IMR-90 (cell line): Measurements from ENCODE around the gene DMD. TPM values are rescaled to one million over a fixed set of nuclear protein-coding genes. Genes with fewer than 3 reads are reported as not detected.

Experiments
- ATAC-seq: fragments of 200-7000 bp; cut with Tn5 transposase; 2 replicates; pipeline ENCODE4 v1.9.1; 2020; ENCODE audit warnings: low read depth, mild to moderate bottlenecking, moderate library complexity
- BruUV-seq: library from RNA; stranded (reverse); fragments of 400-500 nt; replicated peaks from 2 replicates; lab custom pipeline; 2021; lab: Mats Ljungman, UMichigan
- CTCF ChIA-PET: fragments of 300-600 bp; formaldehyde crosslinking; extraction: SDS; loops from one replicate; lab custom pipeline; 2021; ENCODE audit warnings: antibody characterized with exemption; lab: Yijun Ruan, JAX
- POLR2A ChIA-PET: fragments of 300-600 bp; sonication (Branson Sonifier 250); formaldehyde crosslinking; loops from one replicate; lab custom pipeline; 2022; ENCODE audit warnings: antibody characterized with exemption; ENCODE audit not compliant: unreplicated experiment; lab: Charles Lee
- DNase-seq: peaks from one replicate; pipeline ENCODE4 v3.0.0; 2013
- H2AFZ ChIP-seq: replicated peaks from 2 replicates; pipeline ENCODE3; 2013; ENCODE audit warnings: low read length, mild to moderate bottlenecking; ENCODE audit not compliant: poor library complexity
- H2AK5ac ChIP-seq: 2 replicates; pipeline ENCODE4 v1.6.1; 2013; ENCODE audit warnings: low read depth, low read length, inconsistent platforms
- H2AK9ac ChIP-seq: replicated peaks from 2 replicates; pipeline ENCODE3; 2013; ENCODE audit warnings: mild to moderate bottlenecking, low read depth, low read length, moderate library complexity; ENCODE audit not compliant: poor library complexity
- H2BK120ac ChIP-seq: 2 replicates; pipeline ENCODE4 v1.6.1; 2013; ENCODE audit warnings: low read depth, low read length, inconsistent platforms
- H2BK15ac ChIP-seq: 3 replicates; pipeline ENCODE4 v1.6.1; 2013; ENCODE audit warnings: low read depth, low read length, inconsistent platforms
- H2BK20ac ChIP-seq: 2 replicates; pipeline ENCODE4 v1.6.1; 2013; ENCODE audit warnings: low read depth, mild to moderate bottlenecking, inconsistent platforms, low read length, moderate library complexity
- H2BK5ac ChIP-seq: 2 replicates; pipeline ENCODE4 v1.6.1; 2013; ENCODE audit warnings: mild to moderate bottlenecking, low read depth, low read length, inconsistent platforms; ENCODE audit not compliant: poor library complexity, severe bottlenecking
- H3K14ac ChIP-seq: replicated peaks from 2 replicates; pipeline ENCODE4 v1.6.1; 2013; ENCODE audit warnings: low read depth, low read length, inconsistent platforms
- H3K18ac ChIP-seq: 2 replicates; pipeline ENCODE4 v1.6.1; 2013; ENCODE audit warnings: low read depth, low read length, control low read depth
- H3K23ac ChIP-seq: 2 replicates; pipeline ENCODE4 v1.6.1; 2013; ENCODE audit warnings: low read depth, low read length, inconsistent platforms
- H3K27ac ChIP-seq: 2 replicates; pipeline ENCODE4 v1.5.1; 2013; ENCODE audit warnings: mild to moderate bottlenecking, control low read depth, low read length; ENCODE audit not compliant: insufficient read depth
- H3K27me3 ChIP-seq: 2 replicates; pipeline ENCODE4 v1.6.1; 2013; ENCODE audit warnings: low read length; ENCODE audit not compliant: control insufficient read depth, insufficient read depth
- H3K36me3 ChIP-seq: 2 replicates; pipeline ENCODE4 v1.6.1; 2013; ENCODE audit warnings: low read length, mixed read lengths; ENCODE audit not compliant: control insufficient read depth, insufficient read depth
- H3K4ac ChIP-seq: 2 replicates; pipeline ENCODE4 v1.6.1; 2013; ENCODE audit warnings: low read depth, low read length, inconsistent platforms
- H3K4me1 ChIP-seq: 2 replicates; pipeline ENCODE4 v1.6.1; 2013; ENCODE audit warnings: low read length, mixed read lengths; ENCODE audit not compliant: control insufficient read depth, insufficient read depth
- H3K4me2 ChIP-seq: 2 replicates; pipeline ENCODE4 v1.6.1; 2013; ENCODE audit warnings: low read depth, mild to moderate bottlenecking, control low read depth, low read length, moderate library complexity
- H3K4me3 ChIP-seq: 2 replicates; pipeline ENCODE4 v1.5.1; 2013; ENCODE audit warnings: low read depth, mild to moderate bottlenecking, control low read depth, low read length, moderate library complexity; ENCODE audit not compliant: insufficient read depth
- H3K56ac ChIP-seq: 2 replicates; pipeline ENCODE4 v1.6.1; 2013; ENCODE audit warnings: low read length, inconsistent platforms; ENCODE audit not compliant: insufficient read depth; ENCODE audit errors: extremely low read depth
- H3K79me1 ChIP-seq, 2 experiments: 2 replicates each; pipeline ENCODE4 v1.6.1; 2013; ENCODE audit warnings: low read length in 2 of 2, inconsistent platforms in 1 of 2, low read depth in 1 of 2
- H3K9ac ChIP-seq: 2 replicates; pipeline ENCODE4 v1.6.1; 2013; ENCODE audit warnings: low read depth, low read length, control low read depth
- H3K9me1 ChIP-seq: 2 replicates; pipeline ENCODE4 v1.6.1; 2013; ENCODE audit warnings: low read length, inconsistent platforms; ENCODE audit not compliant: insufficient read depth
- H3K9me3 ChIP-seq: 2 replicates; pipeline ENCODE4 v1.6.1; 2013; ENCODE audit warnings: low read length; ENCODE audit not compliant: control insufficient read depth, insufficient read depth
- H4K20me1 ChIP-seq: 2 replicates; pipeline ENCODE4 v1.6.1; 2013; ENCODE audit warnings: low read length, inconsistent platforms; ENCODE audit not compliant: insufficient read depth
- H4K5ac ChIP-seq: 2 replicates; pipeline ENCODE4 v1.6.1; 2013; ENCODE audit warnings: mild to moderate bottlenecking, low read depth, low read length, control low read depth
- H4K8ac ChIP-seq, 2 experiments: 2 replicates each; pipeline ENCODE4 v1.6.1; 2013; ENCODE audit warnings: low read depth in 2 of 2, low read length in 2 of 2, control low read depth in 1 of 2, inconsistent platforms in 1 of 2
- H4K91ac ChIP-seq: 2 replicates; pipeline ENCODE4 v1.6.1; 2013; ENCODE audit warnings: low read depth, low read length, inconsistent platforms; ENCODE audit not compliant: insufficient read depth
- BHLHE40 ChIP-seq: fragments of 150-350 bp; IDR thresholded peaks from 2 replicates; pipeline ENCODE4 v1.6.1; 2016; ENCODE audit warnings: mild to moderate bottlenecking, low read depth, low read length
- CEBPB ChIP-seq: IDR thresholded peaks from 2 replicates; pipeline ENCODE4 v1.6.1; 2012; ENCODE audit warnings: low read depth, low read length, improper control_type of control experiment
- CHD1 ChIP-seq: IDR thresholded peaks from 2 replicates; pipeline ENCODE4 v1.6.1; 2012; ENCODE audit warnings: low read depth, low read length, improper control_type of control experiment
- FOS ChIP-seq: fragments of 150-350 bp; IDR thresholded peaks from 2 replicates; pipeline ENCODE4 v1.6.1; 2016; ENCODE audit warnings: low read depth, low read length
- MAFK ChIP-seq: IDR thresholded peaks from 2 replicates; pipeline ENCODE4 v1.6.1; 2012; ENCODE audit warnings: low read depth, low read length, improper control_type of control experiment
- MAZ ChIP-seq: IDR thresholded peaks from 2 replicates; pipeline ENCODE4 v1.6.1; 2012; ENCODE audit warnings: low read depth, mild to moderate bottlenecking, low read length, improper control_type of control experiment, moderate library complexity, borderline replicate concordance
- MXI1 ChIP-seq: IDR thresholded peaks from 2 replicates; pipeline ENCODE4 v1.6.1; 2012; ENCODE audit warnings: low read depth, mild to moderate bottlenecking, low read length, moderate library complexity, borderline replicate concordance
- NFE2L2 ChIP-seq: fragments of 150-350 bp; IDR thresholded peaks from 2 replicates; pipeline ENCODE4 v1.6.1; 2016; ENCODE audit warnings: low read depth, mild to moderate bottlenecking, low read length
- POLR2A ChIP-seq: IDR thresholded peaks from 2 replicates; pipeline ENCODE4 v1.6.1; 2012; ENCODE audit warnings: mild to moderate bottlenecking, low read depth, low read length
- RAD21 ChIP-seq: IDR thresholded peaks from 2 replicates; pipeline ENCODE4 v1.6.1; 2012; ENCODE audit warnings: low read length, improper control_type of control experiment
- RCOR1 ChIP-seq: IDR thresholded peaks from 2 replicates; pipeline ENCODE4 v1.6.1; 2012; ENCODE audit warnings: mild to moderate bottlenecking, low read length, improper control_type of control experiment; ENCODE audit not compliant: insufficient replicate concordance
- RFX5 ChIP-seq: IDR thresholded peaks from 2 replicates; pipeline ENCODE4 v1.8.0; 2012; ENCODE audit warnings: low read depth, mild to moderate bottlenecking, low read length, moderate library complexity
- SMC3 ChIP-seq: fragments of 150-350 bp; IDR thresholded peaks from 2 replicates; pipeline ENCODE4 v1.6.1; 2016; ENCODE audit warnings: low read depth, mild to moderate bottlenecking, antibody characterized with exemption, low read length, moderate library complexity
- USF2 ChIP-seq: fragments of 150-350 bp; IDR thresholded peaks from 2 replicates; pipeline ENCODE4 v1.6.1; 2017; ENCODE audit warnings: mild to moderate bottlenecking, antibody characterized with exemption, low read length, low read depth
- WGBS, 2 experiments: methylation state at CpG; one replicate each; pipeline versions ENCODE4 v1.1.5 to v1.1.7; 2013; ENCODE audit warnings: missing lambda C conversion rate in 2 of 2; ENCODE audit not compliant: insufficient read length in 1 of 2; ENCODE audit errors: extremely low coverage in 2 of 2; 5-methylcytosine and 5-hydroxymethylcytosine counted together
- dilution Hi-C: fragments of 300-500 bp; cut with HindIII; formaldehyde crosslinking; loops from one replicate; pipeline ENCODE4 v1.14.3; 2018; ENCODE audit warnings: low sequenced_read_pairs; ENCODE audit not compliant: unreplicated experiment
- in situ Hi-C: fragments of 300-500 bp; cut with MboI; formaldehyde crosslinking; loops from 3 replicates; pipeline ENCODE4 v1.14.3; 2019; ENCODE audit warnings: low sequenced_read_pairs, inconsistent platforms, mixed read lengths
- intact Hi-C: fragments of 100-400 bp; cut with micrococcal nuclease; formaldehyde crosslinking; loops from 2 replicates; pipeline ENCODE4 v1.10.0; 2022
- polyA plus RNA-seq, 3 experiments: library from polyadenylated mRNA; depleted of rRNA; stranded (reverse); fragments of >200 nt; gene quantifications; 2 replicates each; pipeline ENCODE4 v1.2.3, GENCODE V29; 2012; ENCODE audit warnings: low replicate concordance in 1 of 3
- total RNA-seq: library from RNA; depleted of rRNA; stranded (reverse); fragments of >200 nt; gene quantifications from 2 replicates; pipeline ENCODE4 v1.2.3, GENCODE V29; 2012
- TF ChIP-seq, protein P1 (sequence below): conservative IDR thresholded peaks from 2 replicates; pipeline ENCODE4 v1.5.1; 2012; ENCODE audit warnings: mild to moderate bottlenecking, low read depth, low read length, improper control_type of control experiment
- TF ChIP-seq, protein P2 (sequence below): fragments of 150-350 bp; IDR thresholded peaks from 2 replicates; pipeline ENCODE4 v1.6.1; 2016; ENCODE audit warnings: low read depth, mild to moderate bottlenecking, low read length, moderate library complexity, borderline replicate concordance

Gene DMD
- total and polyA plus RNA-seq, 2 of the 4 experiments (the other 2 are of a cell fraction) = 6.6 to 11.8 TPM

GRCh38 chrX:31819455-31819854 is 1391.9 kb downstream of the DMD start:
- no peak overlapping the region for H3K27ac ChIP-seq
- no peak overlapping the region for H3K56ac ChIP-seq
- no peak overlapping the region for H4K91ac ChIP-seq
- H3K4me1 ChIP-seq = no peaks in the 10 kb centered on the region
- H2BK120ac ChIP-seq = no peak overlapping the region
- H3K18ac ChIP-seq = no peak overlapping the region
- WGBS, 2 experiments = no CpG with 5 or more reads among the region's 3 CpGs
- H3K4me3 ChIP-seq = no peak overlapping the region
- CTCF ChIA-PET = no interaction called here
- no peak for TF ChIP-seq SMC3
- TF ChIP-seq BHLHE40 = no peak
- TF ChIP-seq, protein P1, sequence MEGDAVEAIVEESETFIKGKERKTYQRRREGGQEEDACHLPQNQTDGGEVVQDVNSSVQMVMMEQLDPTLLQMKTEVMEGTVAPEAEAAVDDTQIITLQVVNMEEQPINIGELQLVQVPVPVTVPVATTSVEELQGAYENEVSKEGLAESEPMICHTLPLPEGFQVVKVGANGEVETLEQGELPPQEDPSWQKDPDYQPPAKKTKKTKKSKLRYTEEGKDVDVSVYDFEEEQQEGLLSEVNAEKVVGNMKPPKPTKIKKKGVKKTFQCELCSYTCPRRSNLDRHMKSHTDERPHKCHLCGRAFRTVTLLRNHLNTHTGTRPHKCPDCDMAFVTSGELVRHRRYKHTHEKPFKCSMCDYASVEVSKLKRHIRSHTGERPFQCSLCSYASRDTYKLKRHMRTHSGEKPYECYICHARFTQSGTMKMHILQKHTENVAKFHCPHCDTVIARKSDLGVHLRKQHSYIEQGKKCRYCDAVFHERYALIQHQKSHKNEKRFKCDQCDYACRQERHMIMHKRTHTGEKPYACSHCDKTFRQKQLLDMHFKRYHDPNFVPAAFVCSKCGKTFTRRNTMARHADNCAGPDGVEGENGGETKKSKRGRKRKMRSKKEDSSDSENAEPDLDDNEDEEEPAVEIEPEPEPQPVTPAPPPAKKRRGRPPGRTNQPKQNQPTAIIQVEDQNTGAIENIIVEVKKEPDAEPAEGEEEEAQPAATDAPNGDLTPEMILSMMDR = no peak
- TF ChIP-seq CHD1 = no peak
- TF ChIP-seq MAZ = no peak
- TF ChIP-seq CEBPB = no peak
- no peak for TF ChIP-seq POLR2A
- TF ChIP-seq, protein P2, sequence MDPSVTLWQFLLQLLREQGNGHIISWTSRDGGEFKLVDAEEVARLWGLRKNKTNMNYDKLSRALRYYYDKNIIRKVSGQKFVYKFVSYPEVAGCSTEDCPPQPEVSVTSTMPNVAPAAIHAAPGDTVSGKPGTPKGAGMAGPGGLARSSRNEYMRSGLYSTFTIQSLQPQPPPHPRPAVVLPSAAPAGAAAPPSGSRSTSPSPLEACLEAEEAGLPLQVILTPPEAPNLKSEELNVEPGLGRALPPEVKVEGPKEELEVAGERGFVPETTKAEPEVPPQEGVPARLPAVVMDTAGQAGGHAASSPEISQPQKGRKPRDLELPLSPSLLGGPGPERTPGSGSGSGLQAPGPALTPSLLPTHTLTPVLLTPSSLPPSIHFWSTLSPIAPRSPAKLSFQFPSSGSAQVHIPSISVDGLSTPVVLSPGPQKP = no peak
- no peak for TF ChIP-seq MXI1
- no peak for TF ChIP-seq NFE2L2
- no peak for TF ChIP-seq FOS
- no peak for TF ChIP-seq RAD21
- no peak for TF ChIP-seq USF2
- TF ChIP-seq RCOR1 = no peak
- TF ChIP-seq RFX5 = no peak
- no peak for TF ChIP-seq MAFK
- H4K20me1 ChIP-seq = no peaks in the 10 kb centered on the region
- H2AFZ ChIP-seq = no peak overlapping the region
- H3K14ac ChIP-seq = no peak overlapping the region
- DNase-seq = no peak
- no peak overlapping the region for H3K23ac ChIP-seq
- no peaks in the 10 kb centered on the region for H3K27me3 ChIP-seq
- no peaks in the 10 kb centered on the region for H3K79me1 ChIP-seq
- in situ Hi-C loops (no loop called here), intact Hi-C loops (no loop called here), dilution Hi-C loops (no loop called here)
- H3K4ac ChIP-seq = no peak overlapping the region
- no peak overlapping the region for H3K9ac ChIP-seq
- no peak overlapping the region for H2BK20ac ChIP-seq
- no peak overlapping the region for H4K8ac ChIP-seq
- H2AK9ac ChIP-seq = no peak overlapping the region
- no peaks in the 10 kb centered on the region for H3K36me3 ChIP-seq
- no peak overlapping the region for H4K5ac ChIP-seq
- no peaks in the 10 kb centered on the region for H3K9me1 ChIP-seq
- ATAC-seq = no peak
- H3K9me3 ChIP-seq = no peaks in the 10 kb centered on the region
- BruUV-seq = no TSS peak
- no peak overlapping the region for H2BK15ac ChIP-seq
- no peak overlapping the region for H3K4me2 ChIP-seq
- POLR2A ChIA-PET = no interaction called here
- no peak overlapping the region for H2AK5ac ChIP-seq
- no peak overlapping the region for H2BK5ac ChIP-seq
